Measurements from ENCODE around the gene RYR2.
"Not testable (repeated sequence)": the region's sequence is repeated elsewhere in the genome, so short reads cannot be mapped to it uniquely, and the experiment has no call there.

RYR2 gene

GRCh38 chr1:237277994-237278393 lies 236.0 kb downstream of the RYR2 start:
- DNase-seq: not testable (repeated sequence)

- DNase-seq: no peak
These were observed 237.6 kb downstream of the RYR2 start for GRCh38 chr1:237279629-237280028.

- DNase-seq: no peak
These were observed 239.5 kb downstream of the RYR2 start for GRCh38 chr1:237281481-237281880.

- DNase-seq: no peak
These were observed 240.3 kb downstream of the RYR2 start for GRCh38 chr1:237282208-237282783.

GRCh38 chr1:237287876-237288521 lies 246.0 kb downstream of the RYR2 start:
- no peak for DNase-seq

GRCh38 chr1:237293804-237294203 lies 251.8 kb downstream of the RYR2 start:
- DNase-seq: no peak

GRCh38 chr1:237296861-237297260 lies 254.9 kb downstream of the RYR2 start:
- no peak for DNase-seq

GRCh38 chr1:237300642-237301041 lies 258.7 kb downstream of the RYR2 start:
- no peak for DNase-seq

- DNase-seq: no peak
These were observed 261.9 kb downstream of the RYR2 start for GRCh38 chr1:237303929-237304328.

GRCh38 chr1:237306726-237307125 lies 264.7 kb downstream of the RYR2 start:
- no peak for DNase-seq

- DNase-seq: no peak
These were observed 267.7 kb downstream of the RYR2 start for GRCh38 chr1:237309595-237310118.

- no peak for DNase-seq
These were observed 274.4 kb downstream of the RYR2 start for GRCh38 chr1:237316352-237316751.

GRCh38 chr1:237318748-237319147 lies 276.8 kb downstream of the RYR2 start:
- no peak for DNase-seq

GRCh38 chr1:237320890-237321289 lies 278.9 kb downstream of the RYR2 start:
- DNase-seq: no peak

GRCh38 chr1:237324226-237324625 lies 282.2 kb downstream of the RYR2 start:
- DNase-seq: no peak

GRCh38 chr1:237327061-237327460 lies 285.1 kb downstream of the RYR2 start:
- no peak for DNase-seq

GRCh38 chr1:237340892-237341291 lies 298.9 kb downstream of the RYR2 start:
- no peak for DNase-seq

- no peak for DNase-seq
These were observed 299.4 kb downstream of the RYR2 start for GRCh38 chr1:237341391-237341790.

GRCh38 chr1:237342730-237343129 lies 300.7 kb downstream of the RYR2 start:
- no peak for DNase-seq

- DNase-seq: no peak
These were observed 310.8 kb downstream of the RYR2 start for GRCh38 chr1:237352747-237353146.

- DNase-seq: no peak
These were observed 311.9 kb downstream of the RYR2 start for GRCh38 chr1:237353918-237354317.

- no peak for DNase-seq
These were observed 313.0 kb downstream of the RYR2 start for GRCh38 chr1:237355022-237355421.

GRCh38 chr1:237358555-237358954 lies 316.6 kb downstream of the RYR2 start:
- no peak for DNase-seq

- no peak for DNase-seq
These were observed 325.8 kb downstream of the RYR2 start for GRCh38 chr1:237367758-237368157.

GRCh38 chr1:237371477-237371876 lies 329.5 kb downstream of the RYR2 start:
- not testable (repeated sequence) for DNase-seq

Data from activated CD4-positive, alpha-beta T cell treated with anti-CD3 and anti-CD28 coated beads for 48 hours (primary cell).